GM18508 (cell line): ENCODE results near the gene SLC38A8.

Experiments used
- ATAC-seq: cut with Tn5 transposase; IDR thresholded peaks from one replicate; pipeline ENCODE4 v1.9.1; 2021; ENCODE audit warnings: moderate number of reproducible peaks; ENCODE audit not compliant: insufficient read depth, unreplicated experiment

SLC38A8 gene

DNA sequence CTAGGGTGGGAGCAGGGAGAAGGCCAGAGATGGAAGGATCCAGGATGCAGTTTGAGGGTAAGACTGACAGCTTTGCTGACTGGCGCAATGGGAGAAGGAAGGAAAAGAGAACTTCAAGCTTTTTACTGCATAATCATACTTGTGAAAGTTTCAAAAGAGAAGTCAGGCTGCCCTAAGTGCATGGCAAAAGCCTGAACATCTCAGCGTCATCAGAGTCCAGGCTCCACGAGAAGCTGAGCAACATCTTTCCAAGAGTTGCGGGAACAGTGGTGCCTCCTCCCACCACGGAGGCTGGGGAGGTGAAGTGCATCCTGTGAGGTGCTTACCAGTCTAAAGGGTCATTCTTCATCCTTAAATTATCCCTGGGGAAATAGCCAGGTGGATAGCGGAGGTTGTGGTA lies 26.9 kb upstream of the SLC38A8 start:
- ATAC-seq: no peak

DNA sequence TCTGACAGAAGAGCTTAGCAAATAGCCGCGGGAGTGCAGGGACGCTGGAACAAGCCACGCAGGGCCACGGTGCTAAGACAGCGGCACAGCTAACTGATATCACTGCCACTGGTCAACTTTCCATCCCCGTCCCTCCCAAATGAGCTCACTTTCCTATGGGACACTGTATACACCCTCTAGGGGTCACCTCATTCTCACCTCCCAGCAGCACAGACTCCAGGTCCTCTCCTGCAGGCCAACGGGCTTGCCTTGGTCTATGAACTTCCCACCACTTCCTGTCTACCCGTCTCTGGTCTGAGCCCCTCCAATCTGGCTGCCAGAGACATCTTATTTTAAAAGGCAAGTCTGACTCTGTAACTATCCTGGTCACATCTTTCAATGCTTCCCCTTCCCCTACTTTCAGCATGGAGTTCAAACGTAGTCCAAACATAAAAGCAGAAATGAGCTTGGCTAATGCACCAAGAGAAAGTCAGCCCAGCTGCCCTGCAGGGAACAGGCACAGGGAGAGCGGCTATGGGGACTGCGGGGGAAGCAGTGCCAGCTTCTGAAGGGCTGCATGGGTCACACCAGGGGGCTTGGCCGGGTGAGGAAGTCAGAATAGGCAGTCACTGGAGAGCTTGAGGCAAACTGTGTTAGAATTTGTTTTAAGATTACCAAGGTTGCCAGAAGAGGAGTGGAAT lies 26.3 kb upstream of the SLC38A8 start:
- no peak for ATAC-seq

DNA sequence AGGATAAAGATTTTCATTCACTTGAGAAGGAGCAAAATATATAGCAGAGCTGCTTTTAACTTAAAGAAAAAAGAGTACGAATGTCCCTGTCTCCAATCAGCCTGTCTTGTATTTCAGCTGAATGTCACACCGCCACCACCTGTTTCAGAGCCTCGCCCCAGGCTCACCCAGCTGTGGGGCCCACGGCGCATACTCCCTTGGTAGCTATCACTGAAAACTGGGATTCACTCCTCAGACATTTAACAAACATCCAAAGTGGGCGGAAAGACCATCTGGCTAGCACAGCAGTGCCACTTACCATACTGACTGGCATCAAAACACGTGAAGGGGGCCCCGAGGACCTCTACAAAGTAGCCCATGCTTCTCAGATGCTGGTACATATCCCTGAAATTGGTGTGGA lies 25.4 kb upstream of the SLC38A8 start:
- no peak for ATAC-seq

DNA sequence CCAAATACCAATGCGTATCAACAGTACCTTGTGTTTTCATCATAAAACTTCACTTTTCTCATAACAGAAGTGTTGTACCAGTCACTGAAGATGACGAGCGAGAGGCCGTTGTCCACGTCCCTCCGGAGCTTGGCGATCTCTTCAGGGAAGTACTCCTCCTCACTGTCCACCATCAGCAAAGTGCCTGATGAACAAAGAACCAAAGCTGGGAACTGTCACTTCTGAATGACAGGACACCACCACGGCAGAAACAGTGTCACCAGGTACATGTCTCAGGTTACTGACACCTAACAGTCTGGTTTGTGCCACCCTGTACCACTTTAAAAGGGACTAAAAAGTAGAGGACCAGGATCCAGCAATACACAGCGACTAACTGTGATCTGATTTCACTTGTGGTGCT lies 25.0 kb upstream of the SLC38A8 start:
- no peak for ATAC-seq

DNA sequence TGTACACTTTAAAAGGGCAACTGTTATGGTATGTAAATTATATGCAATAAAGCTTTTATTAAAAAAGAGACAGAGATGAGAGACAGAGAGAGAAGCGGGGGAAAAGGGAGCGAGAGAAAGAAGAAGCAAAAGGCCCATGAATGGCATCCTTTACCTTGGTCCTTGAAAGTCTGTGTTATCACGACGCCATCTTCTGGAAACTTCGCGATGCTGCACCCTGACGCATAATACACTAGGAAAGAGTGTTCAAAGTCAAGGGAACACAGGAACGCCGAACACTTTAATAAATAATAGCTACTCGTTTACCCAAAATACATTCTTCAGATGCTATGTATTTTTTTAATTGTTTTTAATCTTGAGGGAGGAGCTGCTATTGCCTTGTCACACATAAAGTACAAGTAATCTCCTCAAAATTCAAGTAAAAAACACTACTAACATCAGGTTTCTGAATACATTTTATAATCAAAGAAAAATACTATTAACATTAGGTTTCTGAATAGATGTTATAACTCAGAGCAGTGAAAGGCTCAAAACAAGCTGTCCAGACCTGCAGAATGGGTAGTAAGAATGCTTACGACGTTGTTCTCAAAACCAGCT lies 23.0 kb upstream of the SLC38A8 start:
- no peak for ATAC-seq

DNA sequence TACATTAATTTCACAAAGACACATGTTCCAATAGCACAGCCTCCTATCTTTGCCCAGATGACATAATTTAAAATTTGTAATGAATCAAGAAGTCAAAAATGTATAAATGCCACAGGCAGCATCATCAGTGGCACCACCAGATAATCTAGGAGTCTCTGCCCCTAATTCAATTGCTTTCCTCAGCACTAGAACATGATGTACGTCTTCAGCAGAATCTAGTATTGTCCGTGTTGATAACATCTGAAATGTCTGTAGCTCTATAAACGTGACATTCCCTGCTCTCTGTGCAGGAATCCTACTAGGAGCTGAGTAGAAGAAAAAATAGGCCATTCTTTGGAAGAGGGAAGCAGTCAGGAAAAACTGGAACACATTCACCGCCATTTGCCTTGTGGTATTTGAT lies 21.4 kb upstream of the SLC38A8 start:
- no peak for ATAC-seq

DNA sequence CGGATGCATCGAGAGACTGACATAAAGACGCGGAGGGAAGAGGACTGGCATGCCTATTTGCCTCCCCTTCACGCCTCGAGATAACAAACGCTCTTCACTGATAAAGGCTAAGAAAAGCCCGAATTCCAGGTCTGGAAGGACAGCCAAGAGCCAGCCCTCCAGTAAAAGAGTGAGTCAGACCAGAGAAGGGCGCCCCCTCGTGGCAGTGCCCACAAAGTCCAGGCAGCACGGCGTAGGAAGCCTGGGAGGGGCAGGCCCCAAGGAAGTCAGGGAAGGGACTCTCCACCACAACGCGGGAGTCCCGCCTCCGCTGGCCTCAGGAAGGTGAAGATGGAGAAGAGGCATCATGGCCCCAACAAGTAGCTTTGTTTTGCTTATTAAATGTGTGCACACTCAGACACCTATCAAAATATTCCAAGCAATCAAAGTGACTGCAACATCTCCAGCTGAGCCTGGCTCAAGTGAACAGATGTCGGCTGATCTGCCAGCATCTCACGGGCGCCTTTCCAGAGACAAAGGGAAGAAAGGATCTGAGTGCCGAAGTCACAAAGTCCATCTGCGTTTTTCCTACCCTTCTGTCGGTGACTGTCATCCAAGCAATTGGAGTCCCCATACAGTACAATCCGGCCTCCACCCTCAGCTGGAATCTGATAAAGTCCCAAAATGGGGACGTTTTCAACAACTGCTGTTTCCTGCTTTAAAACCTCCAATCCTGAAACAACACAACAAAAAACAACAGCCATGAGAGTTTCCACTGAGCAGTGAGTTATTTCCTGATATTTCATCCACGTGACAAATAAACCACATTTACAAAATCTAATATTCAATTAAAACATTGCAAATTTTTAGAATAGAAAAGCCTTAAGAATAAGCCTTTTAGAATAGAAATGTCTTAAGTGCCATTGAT lies 20.4 kb upstream of the SLC38A8 start:
- ATAC-seq: no peak

DNA sequence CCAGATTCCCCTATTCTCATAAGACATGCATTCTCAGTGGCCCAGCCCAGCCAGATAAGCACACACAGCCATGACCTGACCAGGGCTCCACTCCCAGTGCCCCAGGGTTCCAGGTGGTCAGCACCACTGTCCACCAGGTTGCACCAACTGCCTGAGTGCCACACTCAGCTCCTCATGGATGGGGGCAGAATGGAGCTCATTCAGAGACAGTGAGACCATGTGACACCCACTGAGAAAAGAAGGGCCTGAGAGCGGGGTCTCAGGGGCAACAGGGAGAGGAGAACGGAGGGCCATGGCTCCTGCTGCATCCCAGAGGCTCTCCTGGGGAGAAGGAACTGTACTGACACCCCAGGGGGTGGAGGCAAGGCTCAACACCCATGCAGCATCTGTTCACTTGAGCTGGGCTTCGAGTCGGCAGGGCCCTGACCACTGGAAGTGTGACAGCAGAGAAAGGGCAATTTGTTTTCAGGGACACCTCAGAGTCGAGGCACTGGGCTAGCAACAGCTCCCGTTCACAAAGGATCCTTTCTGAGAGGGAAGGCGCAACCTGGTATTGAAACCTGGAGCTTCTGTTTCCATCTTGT lies 18.7 kb upstream of the SLC38A8 start:
- no peak for ATAC-seq

DNA sequence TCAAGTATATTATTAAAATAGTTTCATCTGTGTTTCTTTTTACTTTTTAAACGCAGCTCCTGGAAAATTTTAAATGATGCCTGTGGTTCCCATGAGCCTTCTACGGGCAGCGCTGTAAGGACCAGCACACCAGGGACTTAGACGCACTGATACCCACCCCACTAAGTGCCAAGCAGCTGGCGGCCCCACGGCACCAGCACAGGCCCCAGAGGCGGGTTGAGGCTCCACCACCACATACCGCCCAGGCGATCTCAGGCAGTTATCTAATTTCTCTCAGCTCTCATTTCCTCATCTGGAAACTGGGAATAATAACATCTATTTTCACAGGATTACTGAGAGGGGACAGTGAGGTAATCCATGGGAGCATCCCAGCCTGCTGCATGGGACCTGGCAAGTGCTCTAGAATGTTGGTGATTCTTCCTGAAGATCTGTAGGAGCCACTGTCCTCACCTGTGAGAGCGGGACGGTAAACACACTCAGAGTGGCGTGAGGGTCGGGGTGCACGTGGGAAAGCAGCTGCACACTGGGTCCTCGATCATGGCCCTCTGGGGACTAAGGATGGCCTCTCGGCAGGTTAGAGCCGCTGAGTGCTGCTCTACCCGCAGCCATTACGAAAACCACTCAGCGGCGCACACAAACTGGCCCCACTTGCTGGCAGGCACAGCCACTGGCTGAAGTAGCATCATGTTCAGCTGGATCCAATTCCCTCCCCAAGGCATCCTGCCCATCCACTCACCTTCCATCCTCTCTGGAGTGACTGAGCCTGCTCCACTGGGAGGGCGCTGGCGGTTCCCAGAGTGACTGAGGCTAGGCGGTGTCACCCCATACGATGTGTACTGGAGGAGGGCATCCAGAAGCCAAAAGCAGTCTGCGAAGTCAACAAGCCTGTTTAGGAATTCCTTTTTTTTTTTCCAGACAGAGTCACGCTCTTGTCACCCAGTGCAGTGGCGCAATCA lies 17.6 kb upstream of the SLC38A8 start:
- no peak for ATAC-seq

DNA sequence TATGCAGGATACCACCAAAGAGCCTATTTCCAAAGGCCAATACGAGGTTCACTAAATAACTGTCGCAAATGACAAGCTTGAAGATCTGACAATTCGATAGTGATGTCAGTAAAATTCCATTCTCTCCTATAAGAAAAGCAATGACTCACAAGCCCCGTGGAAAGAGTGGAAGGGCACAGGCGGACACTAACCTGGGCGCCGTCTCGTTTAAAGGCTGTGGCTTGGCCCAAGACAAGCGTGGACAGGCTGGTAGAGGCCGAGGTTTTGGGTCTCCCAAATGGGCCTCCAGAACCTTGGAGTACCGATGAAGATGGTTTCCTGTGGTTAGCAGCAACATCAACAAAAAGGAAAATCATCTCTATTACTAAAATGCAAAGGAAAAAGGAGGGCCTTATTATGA lies 16.5 kb upstream of the SLC38A8 start:
- ATAC-seq: no peak

DNA sequence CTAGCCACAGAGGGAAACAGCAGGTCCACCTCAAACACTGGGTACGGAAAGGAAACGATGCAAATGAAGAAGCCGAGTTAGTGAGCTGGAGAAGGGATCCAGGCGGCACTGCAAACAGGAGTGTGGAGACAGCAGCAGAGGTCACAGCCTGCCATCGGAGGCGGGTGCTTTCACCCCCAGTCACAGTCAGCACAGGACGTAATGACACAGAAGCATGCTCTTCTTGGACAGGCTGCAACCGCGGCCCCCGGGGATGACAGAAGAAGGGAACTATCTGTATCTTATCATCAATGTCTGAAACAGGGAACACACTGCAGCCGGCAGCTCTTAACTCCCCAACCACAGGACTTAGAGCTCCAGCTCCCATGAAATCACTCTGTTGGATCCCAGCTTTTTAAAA lies 16.1 kb upstream of the SLC38A8 start:
- ATAC-seq: no peak

DNA sequence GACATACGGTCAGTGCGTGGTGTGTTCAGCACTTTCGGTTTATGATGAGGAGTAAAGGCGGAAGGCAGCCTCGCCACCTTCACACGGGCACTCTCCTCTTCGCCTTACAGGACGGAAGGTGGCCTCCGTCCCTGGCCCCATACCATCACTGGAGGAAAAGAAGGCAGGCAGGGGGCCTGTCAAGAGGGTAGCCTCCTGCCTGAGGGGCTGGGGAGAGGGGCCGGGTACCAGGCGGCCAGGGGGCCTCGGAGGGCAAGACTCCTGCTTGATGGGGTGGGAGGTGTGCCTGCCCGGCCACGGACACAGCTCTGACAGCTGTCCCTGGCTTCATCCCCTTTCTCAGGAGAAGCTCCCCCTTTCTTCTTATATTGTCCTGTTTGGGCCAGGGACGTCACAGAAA lies 15.6 kb upstream of the SLC38A8 start:
- ATAC-seq: no peak

DNA sequence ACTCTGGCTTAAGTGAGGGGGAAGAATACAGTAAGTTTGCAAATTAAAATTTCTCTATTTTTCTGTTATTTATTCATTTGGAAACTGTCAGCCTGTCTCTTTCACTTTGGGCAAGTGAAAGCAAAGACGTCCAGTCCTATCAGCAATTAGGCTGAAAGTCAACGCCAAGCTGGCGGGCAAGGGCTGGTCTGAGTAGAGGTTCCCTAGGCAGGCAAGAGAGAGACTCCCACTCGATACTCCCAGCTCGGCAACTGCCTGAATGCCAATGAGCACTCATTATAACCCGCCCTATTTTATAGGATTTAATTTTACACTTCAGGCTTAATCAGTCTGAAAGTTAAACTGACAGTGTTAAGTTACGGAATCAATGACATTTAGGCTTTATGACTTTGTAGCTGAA lies 14.3 kb upstream of the SLC38A8 start:
- no peak for ATAC-seq

DNA sequence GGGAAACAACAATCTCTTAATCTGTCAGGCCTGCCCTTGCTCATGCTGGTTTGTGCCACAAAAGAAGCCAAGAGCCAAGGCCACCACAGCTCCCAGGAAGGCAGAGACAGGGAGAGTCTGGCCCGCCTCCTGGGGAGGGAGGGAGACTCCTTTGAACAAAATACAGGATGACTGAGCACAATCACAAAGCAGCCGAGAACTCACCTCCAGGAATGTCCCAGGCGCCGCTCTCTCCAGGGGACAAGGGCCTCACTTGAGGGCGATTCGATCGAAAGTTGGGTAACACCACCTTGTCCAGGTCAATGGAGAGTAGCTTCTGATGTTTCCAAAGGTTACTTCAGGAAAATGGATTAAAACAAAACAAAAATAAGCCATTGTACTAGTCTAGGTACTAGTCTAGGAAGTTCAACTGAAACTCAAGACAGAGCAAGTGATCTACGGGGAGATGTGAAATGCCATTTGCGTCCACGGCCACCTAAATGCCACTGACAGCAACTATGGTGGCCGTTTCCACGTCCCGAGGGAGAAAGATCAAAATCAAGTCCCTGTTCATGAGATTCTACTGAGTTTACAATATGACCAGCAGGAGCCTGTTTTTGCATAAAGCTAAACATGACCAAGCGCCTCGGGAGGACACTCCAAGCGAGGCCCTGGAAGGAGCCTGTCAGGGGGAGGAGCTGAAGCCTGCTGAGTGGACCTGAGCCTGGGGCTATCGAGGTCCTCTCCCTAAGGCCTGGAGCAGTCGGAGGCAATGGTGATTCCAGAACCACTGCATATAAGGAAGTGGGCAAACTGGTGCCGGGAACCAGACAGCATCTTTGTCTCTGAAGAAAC lies 13.4 kb upstream of the SLC38A8 start:
- ATAC-seq: no peak

DNA sequence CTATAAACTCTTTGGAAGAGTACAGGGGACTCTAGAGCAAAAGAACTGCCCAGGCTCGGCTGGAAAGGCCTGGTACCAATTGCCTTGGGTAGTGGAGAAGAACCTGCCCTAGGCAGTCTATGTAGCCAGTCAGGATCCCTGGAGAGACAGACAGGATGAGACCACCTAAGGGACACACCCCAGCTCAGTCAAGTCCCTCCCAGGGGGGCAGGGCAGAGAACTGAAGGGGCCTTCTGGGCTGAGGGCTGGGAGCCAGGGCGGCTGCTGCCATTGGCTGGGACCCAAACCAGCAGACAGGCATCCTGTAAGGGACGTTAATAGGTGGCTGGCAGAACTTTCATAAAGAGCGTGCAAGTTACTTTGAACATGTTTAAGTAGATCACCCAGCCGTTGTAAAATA lies 12.8 kb upstream of the SLC38A8 start:
- ATAC-seq: no peak

DNA sequence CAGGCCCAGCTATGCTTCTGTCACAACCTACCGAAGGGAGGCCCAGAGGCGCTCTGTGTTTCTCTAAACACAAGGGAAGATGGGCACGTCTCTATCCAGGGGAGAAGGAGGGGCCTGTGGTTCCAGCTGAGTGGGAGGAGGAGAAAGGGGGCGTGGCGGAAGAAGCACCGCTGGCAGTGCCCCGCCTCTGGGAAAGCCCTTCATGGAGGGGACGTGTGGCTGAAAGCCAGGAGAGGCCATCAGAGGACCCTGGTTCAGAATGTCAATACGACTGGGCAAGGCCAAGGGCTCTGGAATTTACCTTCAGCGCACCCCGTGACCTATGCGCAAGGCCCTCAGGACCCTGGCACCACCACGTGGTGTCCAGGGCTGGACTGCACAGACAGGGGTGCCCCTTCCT lies 12.3 kb upstream of the SLC38A8 start:
- ATAC-seq: no peak

DNA sequence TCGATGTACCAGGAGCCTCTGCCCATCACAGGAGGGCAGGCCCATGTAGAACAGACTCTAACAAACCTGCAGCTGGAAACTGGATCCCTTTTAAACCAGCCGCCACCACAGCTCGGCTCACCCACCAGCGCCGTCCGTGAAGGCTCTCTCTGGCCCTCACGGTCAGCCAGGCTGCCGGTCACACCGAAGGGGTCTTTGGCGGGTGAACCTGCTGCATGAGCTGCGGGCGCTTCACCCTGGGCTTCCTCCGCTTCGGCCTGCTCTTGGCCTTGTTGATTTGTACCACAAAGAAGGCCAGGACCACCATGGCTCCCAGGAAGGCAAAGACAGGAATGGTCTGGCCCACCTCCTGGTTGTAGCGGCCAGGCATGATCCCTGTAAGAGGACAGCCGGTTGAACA lies 11.7 kb upstream of the SLC38A8 start:
- ATAC-seq: no peak

DNA sequence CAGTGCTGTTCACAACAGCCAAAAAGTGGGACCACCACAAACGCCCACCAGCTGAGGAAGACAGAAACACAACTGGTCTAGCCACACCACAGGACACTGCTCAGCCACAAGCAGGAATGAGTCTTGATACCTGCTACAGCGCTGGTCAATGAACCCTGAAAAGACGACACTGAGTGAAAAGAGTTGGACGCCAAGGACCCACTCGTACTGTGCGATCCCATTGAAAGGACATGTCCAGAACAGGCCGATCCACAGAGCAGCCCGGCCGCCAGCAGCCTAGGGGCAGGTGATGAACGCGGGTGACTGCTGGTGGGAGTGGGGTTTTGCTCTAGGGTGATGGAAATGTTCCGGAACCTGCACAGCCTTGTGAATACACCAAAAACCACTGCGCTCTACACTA lies 10.6 kb upstream of the SLC38A8 start:
- no peak for ATAC-seq

DNA sequence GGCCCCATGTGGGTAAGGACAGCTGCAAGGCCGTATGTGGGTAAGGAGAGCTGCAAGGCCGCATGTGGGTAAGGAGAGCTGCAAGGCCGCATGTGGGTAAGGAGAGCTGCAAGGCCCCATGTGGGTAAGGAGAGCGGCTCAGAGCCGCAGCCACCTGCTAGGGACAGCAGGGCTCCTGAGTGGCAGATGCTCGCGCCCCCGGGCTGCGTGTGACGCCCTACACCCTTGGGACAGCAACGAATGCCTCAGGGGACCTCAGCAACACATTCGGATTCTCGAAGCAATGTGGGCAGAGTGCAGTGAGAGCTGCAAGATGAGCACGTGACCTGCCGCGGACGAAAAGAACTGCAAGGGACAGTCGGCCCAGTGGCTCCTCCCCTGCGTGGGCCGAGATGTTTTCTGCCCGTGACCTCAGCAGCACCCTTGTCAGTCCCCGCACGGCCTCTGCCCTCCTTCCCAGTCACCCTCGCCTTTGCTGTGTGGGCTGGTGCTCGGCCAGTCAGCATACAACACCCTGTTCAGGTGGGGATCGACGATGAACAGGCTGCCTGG lies 9.6 kb upstream of the SLC38A8 start:
- no peak for ATAC-seq
